Transverse colon (tissue), 4 donors: ENCODE measurements around the gene AATK. TPM values are rescaled to one million over a fixed set of nuclear protein-coding genes. Genes with fewer than 3 reads are reported as not detected.

Experiments
- DNase-seq: peaks from one replicate; pipeline ENCODE4 v3.0.0-alpha.2; 2019
- H3K27ac ChIP-seq, 4 donors: fragments of 200-600 bp; sonication (generic); 2 replicates each; pipeline ENCODE4 v1.5.1; 2016 to 2018; ENCODE audit warnings: inconsistent platforms in 4 of 4
- H3K27me3 ChIP-seq: fragments of 200-600 bp; sonication (generic); 2 replicates; pipeline ENCODE4 v1.5.1; 2017; ENCODE audit warnings: inconsistent platforms
- H3K36me3 ChIP-seq, 4 donors: fragments of 200-600 bp; sonication (generic); 2 replicates each; pipeline ENCODE4 v1.5.1; 2017 to 2019; ENCODE audit warnings: inconsistent platforms in 4 of 4
- H3K4me1 ChIP-seq, 4 donors: fragments of 200-600 bp; sonication (generic); 2 replicates each; pipeline ENCODE4 v1.5.1; 2017 to 2020; ENCODE audit warnings: inconsistent platforms in 4 of 4
- H3K4me3 ChIP-seq, 4 donors: fragments of 200-600 bp; sonication (generic); 1 replicate in 1 of 4; 2 replicates in 3 of 4; pipeline versions ENCODE4 v1.5.1 to v1.6.1; 2017 to 2019; ENCODE audit warnings: inconsistent platforms in 4 of 4
- H3K9me3 ChIP-seq, 2 donors: fragments of 200-600 bp; sonication (generic); 2 replicates each; pipeline ENCODE4 v1.5.1; 2017 to 2019; ENCODE audit warnings: inconsistent platforms in 2 of 2
- EP300 ChIP-seq: sonication (generic); formaldehyde crosslinking; IDR thresholded peaks from one replicate; pipeline ENCODE4 v1.6.1; 2017; ENCODE audit warnings: antibody characterized with exemption, low read depth
- POLR2A ChIP-seq: fragments of 450-650 bp; IDR thresholded peaks from one replicate; pipeline ENCODE4 v1.6.1; 2016; ENCODE audit warnings: antibody characterized with exemption, mild to moderate bottlenecking, moderate library complexity
- POLR2AphosphoS5 ChIP-seq, 3 donors: sonication (generic); formaldehyde crosslinking; IDR thresholded peaks; one replicate each; pipeline ENCODE4 v1.6.1; 2016; ENCODE audit warnings: antibody characterized with exemption in 3 of 3
- WGBS, 2 donors: methylation state at CpG; one replicate each; pipeline ENCODE4 v1.1.5; 2018; ENCODE audit warnings: low coverage in 1 of 2; 5-methylcytosine and 5-hydroxymethylcytosine counted together
- in situ Hi-C, 4 donors: fragments of 200-750 bp; cut with MboI; loops; one replicate each; pipeline versions ENCODE4 v1.15.0 to v1.15.1; 2017; ENCODE audit warnings: low sequenced_read_pairs in 3 of 4, low pct_ligation_motif_present in 1 of 4, low pct_unique_long_range_greater_than_20kb in 1 of 4
- intact Hi-C: fragments of 100-400 bp; cut with DNase I; formaldehyde crosslinking; loops from one replicate; pipeline ENCODE4 v1.15.1; 2023; ENCODE audit warnings: low total_unique reads
- total RNA-seq, 4 donors: library from RNA; depleted of rRNA; stranded (reverse); fragments of >200 nt; gene quantifications; one replicate each; pipeline ENCODE4 v1.1.0, GENCODE V29; 2016
- TF ChIP-seq, protein P1 (sequence below), 5 experiments: fragments of 200-600 bp in 3 of 5; fragments of 450-650 bp in 2 of 5; sonication (generic) in 3 of 5; IDR thresholded peaks; 1 replicate in 2 of 5; 2 replicates in 3 of 5; pipeline ENCODE4 v1.5.1; 2016 to 2017; ENCODE audit warnings: antibody characterized with exemption in 5 of 5, inconsistent platforms in 3 of 5, mild to moderate bottlenecking in 2 of 5, moderate library complexity in 1 of 5

The AATK gene
- total RNA-seq, 4 donors from 2014 or later: 1.7 to 21.3 (median 8.6) TPM

DNA sequence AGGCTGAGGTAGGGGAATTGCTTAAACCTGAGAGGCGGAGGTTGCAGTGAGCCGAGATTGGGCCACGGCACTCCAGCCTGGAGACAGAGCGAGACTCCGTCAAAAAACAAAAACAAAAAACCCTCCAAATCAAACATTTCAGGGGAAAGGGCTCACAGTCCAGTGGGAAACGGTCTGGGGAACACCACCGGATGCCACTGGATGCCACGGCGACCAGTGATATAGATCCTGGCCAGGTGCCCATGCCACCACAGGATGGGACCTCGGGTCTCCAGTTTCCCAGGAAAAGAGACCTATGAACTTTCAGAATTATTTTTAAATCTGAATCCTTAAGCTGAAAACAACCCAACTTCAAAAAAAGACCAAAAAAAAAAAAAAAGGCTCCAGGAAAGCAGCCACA is 44.4 kb upstream of the AATK start:
- in situ Hi-C loops (no loop called here), intact Hi-C loops (no loop called here)
- Histone ChIP-seq H3K36me3 (no peaks in the 10 kb centered on the region), H3K4me3 (no peak overlapping the region), H3K9me3 (no peaks in the 10 kb centered on the region), H3K27ac (no peak overlapping the region), H3K27me3 (no peaks in the 10 kb centered on the region), H3K4me1 (no peaks in the 10 kb centered on the region)
- no peak for DNase-seq
- TF ChIP-seq POLR2A: no peak
- TF ChIP-seq POLR2AphosphoS5 (IDR thresholded peaks at IDR 0.05): no peak
- no peak for TF ChIP-seq EP300
- TF ChIP-seq, protein P1, sequence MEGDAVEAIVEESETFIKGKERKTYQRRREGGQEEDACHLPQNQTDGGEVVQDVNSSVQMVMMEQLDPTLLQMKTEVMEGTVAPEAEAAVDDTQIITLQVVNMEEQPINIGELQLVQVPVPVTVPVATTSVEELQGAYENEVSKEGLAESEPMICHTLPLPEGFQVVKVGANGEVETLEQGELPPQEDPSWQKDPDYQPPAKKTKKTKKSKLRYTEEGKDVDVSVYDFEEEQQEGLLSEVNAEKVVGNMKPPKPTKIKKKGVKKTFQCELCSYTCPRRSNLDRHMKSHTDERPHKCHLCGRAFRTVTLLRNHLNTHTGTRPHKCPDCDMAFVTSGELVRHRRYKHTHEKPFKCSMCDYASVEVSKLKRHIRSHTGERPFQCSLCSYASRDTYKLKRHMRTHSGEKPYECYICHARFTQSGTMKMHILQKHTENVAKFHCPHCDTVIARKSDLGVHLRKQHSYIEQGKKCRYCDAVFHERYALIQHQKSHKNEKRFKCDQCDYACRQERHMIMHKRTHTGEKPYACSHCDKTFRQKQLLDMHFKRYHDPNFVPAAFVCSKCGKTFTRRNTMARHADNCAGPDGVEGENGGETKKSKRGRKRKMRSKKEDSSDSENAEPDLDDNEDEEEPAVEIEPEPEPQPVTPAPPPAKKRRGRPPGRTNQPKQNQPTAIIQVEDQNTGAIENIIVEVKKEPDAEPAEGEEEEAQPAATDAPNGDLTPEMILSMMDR (IDR thresholded peaks at IDR 0.05): no peak
- 82 to 83% methylated on average over 6 to 10 of the region's 10 CpGs for WGBS, 2 donors

DNA sequence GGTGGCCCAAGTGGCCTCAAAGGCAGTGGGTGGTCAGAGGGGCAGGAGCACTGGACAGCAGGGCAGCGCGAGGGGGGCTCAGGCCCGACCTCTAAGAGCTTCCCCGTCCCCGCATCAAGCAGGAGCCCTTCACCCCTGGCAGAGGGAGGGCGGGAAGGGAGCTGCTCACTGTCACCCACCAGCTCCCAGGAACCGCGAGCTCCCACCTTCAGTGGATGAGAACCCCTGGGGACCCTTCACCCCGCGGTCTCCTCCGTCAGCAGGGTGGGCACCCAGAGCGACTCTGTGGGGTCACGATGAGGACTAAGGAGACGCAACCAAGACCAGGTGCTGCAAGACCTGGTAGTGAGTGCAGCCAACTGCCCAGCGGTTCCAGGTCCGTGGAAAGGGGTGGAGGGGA is 43.1 kb upstream of the AATK start:
- no peaks in the 10 kb centered on the region for H3K27me3 ChIP-seq
- no peak for TF ChIP-seq POLR2A
- TF ChIP-seq, protein P1 (IDR thresholded peaks at IDR 0.05): no peak
- TF ChIP-seq POLR2AphosphoS5 (IDR thresholded peaks at IDR 0.05): no peak
- no peak for TF ChIP-seq EP300
- no peak overlapping the region for H3K27ac ChIP-seq
- H3K36me3 ChIP-seq: no peaks in the 10 kb centered on the region
- in situ Hi-C loops (no loop called here), intact Hi-C loops (no loop called here)
- H3K4me1 ChIP-seq: no peaks in the 10 kb centered on the region
- H3K4me3 ChIP-seq: no peak overlapping the region
- no peak for DNase-seq
- 97% methylated on average over 16 of the region's 16 CpGs; no CpG with 5 or more reads in 1 of the 2 donors for whole genome bisulfite sequencing, 2 donors
- H3K9me3 ChIP-seq: no peaks in the 10 kb centered on the region

DNA sequence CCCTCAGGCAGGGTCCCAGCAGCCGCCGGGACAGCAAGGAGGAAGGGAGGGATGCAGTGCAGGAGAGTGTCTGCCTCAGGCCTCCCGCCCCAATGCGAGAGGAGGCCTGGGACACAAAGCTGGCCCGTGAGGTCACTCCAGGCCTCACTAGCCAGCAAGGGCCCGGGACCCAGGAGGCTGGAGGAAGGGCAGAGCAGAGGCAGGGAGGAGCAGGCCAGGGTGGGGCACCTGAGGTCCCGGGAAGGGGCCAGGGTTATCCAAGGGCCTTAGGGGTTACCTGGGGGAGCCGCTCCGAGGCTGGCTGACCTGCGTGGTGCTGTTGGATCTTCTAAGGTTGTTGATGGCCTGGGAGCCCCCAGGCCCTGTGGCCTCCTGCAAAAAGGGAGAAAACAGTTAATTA is 42.6 kb upstream of the AATK start:
- no peak for DNase-seq
- TF ChIP-seq, protein P1 (IDR thresholded peaks at IDR 0.05): no peak
- TF ChIP-seq EP300 (no peak), POLR2AphosphoS5 (IDR thresholded peaks at IDR 0.05) (no peak), POLR2A (no peak)
- intact Hi-C loops: no loop called here
- 99 to 100% methylated on average over 4 to 10 of the region's 10 CpGs for WGBS, 2 donors
- no peaks in the 10 kb centered on the region for H3K36me3 ChIP-seq
- no peaks in the 10 kb centered on the region for H3K4me1 ChIP-seq
- no peak overlapping the region for H3K27ac ChIP-seq
- H3K27me3 ChIP-seq: no peaks in the 10 kb centered on the region
- in situ Hi-C loops: no loop called here
- H3K4me3 ChIP-seq: no peak overlapping the region
- no peaks in the 10 kb centered on the region for H3K9me3 ChIP-seq

- TF ChIP-seq, protein P1 (IDR thresholded peaks at IDR 0.05): no peak
- TF ChIP-seq POLR2A (no peak), POLR2AphosphoS5 (IDR thresholded peaks at IDR 0.05) (no peak), EP300 (no peak)
- Histone ChIP-seq H3K27me3 (no peaks in the 10 kb centered on the region), H3K9me3 (no peaks in the 10 kb centered on the region), H3K27ac (no peak overlapping the region), H3K36me3 (no peaks in the 10 kb centered on the region), H3K4me3 (no peak overlapping the region), H3K4me1 (no peaks in the 10 kb centered on the region)
- intact Hi-C loops: no loop called here
- no peak for DNase-seq
- WGBS, 2 donors: 87% methylated on average over 21 of the region's 21 CpGs; no CpG with 5 or more reads in 1 of the 2 donors
- in situ Hi-C loops: no loop called here
Measured at GRCh38 chr17:81207610-81208581, 41.9 kb upstream of the AATK start.
